Activated naive CD8-positive, alpha-beta T cell treated with anti-CD3 and anti-CD28 coated beads for 36 hours (primary cell): Measurements from ENCODE around the gene PRDM16. TPM values are rescaled to one million over a fixed set of nuclear protein-coding genes. Genes with fewer than 3 reads are reported as not detected.

Experiments used
- DNase-seq: peaks from one replicate; pipeline ENCODE4 v3.0.0; 2021
- H3K27ac Mint-ChIP-seq: one replicate; pipeline ENCODE4 v1.8.0; 2022; ENCODE audit warnings: mild to moderate bottlenecking, moderate library complexity, mixed read lengths
- H3K27me3 Mint-ChIP-seq: one replicate; pipeline ENCODE4 v1.8.0; 2022; ENCODE audit warnings: mild to moderate bottlenecking, mixed read lengths
- H3K36me3 Mint-ChIP-seq: one replicate; pipeline ENCODE4 v1.8.0; 2021; ENCODE audit warnings: mild to moderate bottlenecking, mixed read lengths
- H3K4me1 Mint-ChIP-seq: one replicate; pipeline ENCODE4 v1.8.0; 2021; ENCODE audit warnings: mixed read lengths
- H3K4me3 Mint-ChIP-seq: one replicate; pipeline ENCODE4 v1.8.0; 2022; ENCODE audit warnings: mild to moderate bottlenecking, moderate library complexity, mixed read lengths
- H3K9me3 Mint-ChIP-seq: one replicate; pipeline ENCODE4 v1.8.0; 2022; ENCODE audit warnings: mixed read lengths
- total RNA-seq, 2 experiments: library from RNA; stranded (reverse); gene quantifications; one replicate each; pipeline ENCODE4 v1.2.3, GENCODE V29; 2021

The PRDM16 gene
- total RNA-seq, 2 experiments from 2014 or later, result 0.06 to 0.12 TPM

DNA sequence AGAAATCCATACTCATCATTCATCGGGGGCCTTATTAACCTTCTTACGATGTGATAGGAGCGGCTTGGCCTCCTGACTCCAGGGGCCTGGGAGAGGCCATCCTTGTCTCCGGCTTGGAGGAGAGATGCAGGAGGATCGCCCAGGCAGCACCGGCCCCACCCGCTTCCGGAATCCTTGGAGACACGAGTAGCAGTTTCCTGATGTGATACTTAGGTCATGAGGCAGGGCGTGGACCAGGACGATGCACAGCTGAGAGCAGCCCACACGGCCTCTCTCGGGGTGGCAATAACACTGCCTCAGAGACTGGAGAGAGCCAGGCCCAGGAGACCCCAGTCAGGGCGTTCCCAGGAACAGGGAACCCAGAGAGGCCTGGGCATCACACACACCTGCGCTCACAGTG is 221.9 kb downstream of the PRDM16 start:
- Mint-ChIP-seq H3K4me3 (no peak overlapping the region), H3K27ac (no peak overlapping the region), H3K9me3 (no peaks in the 10 kb centered on the region), H3K27me3 (no peaks in the 10 kb centered on the region), H3K4me1 (no peaks in the 10 kb centered on the region), H3K36me3 (no peaks in the 10 kb centered on the region)
- no peak for DNase-seq

DNA sequence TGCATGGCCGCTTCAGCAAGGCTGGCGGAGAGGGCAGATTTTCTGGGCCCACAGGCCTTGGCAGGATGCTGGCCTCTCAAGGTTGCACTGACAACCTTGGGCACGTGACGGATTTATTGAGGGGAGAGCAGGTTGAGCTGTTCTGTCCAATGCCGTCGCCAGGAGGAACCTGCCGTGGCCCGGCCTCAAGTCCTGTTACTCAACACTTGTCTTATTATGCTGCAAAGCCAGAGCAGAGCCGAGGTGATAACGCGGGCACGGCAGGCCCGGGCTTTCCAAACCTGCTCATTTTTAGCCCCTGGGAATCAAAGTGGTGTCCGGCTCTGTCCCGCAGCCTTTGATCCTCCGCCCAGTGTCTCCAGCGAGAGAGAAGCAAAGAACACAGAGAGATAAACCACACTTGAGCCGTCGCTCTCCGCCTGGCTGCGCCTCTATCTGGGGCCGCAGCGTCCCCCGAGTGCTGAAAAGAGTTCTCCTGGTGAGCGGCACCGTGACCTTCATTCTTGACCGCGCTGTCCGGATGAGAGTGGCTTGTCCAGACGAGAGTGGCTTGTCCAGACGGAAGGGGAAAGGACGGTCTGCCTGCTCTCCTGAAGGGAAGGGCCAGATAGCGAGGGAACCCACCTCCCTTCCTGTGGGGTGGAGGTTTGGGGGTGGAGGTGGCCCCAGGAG is 223.2 kb downstream of the PRDM16 start:
- Mint-ChIP-seq H3K4me3 (no peak overlapping the region), H3K27ac (no peak overlapping the region), H3K27me3 (no peaks in the 10 kb centered on the region), H3K36me3 (no peaks in the 10 kb centered on the region), H3K9me3 (no peaks in the 10 kb centered on the region), H3K4me1 (no peaks in the 10 kb centered on the region)
- no peak for DNase-seq

DNA sequence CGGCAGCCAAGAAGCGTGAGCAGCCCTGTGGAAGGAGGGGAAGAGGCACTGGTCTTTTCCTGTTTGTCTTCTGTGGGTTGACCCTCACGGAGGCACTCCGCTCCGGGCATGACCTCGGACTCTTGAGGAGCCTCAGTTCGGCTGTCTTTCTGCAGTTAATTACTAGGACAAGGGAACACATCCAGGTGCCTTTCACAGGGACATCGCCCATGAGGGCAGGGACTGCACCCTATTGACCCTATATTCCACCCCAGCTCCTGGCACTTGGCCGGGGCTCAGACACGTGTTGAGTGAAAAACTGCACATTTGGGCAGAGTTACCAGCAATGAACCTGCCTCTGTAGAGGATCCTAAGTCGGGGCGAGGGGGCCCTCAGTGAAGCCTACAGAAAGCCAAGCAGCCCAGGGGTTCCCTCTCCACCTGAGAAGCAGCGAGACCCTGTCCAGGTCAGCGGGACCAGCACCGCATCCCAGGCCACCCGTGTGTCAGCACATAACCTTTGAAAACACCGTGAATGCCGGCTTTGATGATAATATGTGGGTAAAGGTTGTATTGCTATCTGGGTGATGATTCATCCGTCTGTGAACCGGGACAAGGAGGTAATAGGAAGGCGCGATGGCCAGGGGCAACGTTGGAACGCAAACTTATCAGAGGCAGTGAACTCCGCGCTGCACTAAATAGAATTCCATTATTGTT is 224.0 kb downstream of the PRDM16 start:
- no peak for DNase-seq
- Mint-ChIP-seq H3K9me3 (no peaks in the 10 kb centered on the region), H3K27ac (no peak overlapping the region), H3K4me1 (no peaks in the 10 kb centered on the region), H3K36me3 (no peaks in the 10 kb centered on the region), H3K4me3 (no peak overlapping the region), H3K27me3 (no peaks in the 10 kb centered on the region)

DNA sequence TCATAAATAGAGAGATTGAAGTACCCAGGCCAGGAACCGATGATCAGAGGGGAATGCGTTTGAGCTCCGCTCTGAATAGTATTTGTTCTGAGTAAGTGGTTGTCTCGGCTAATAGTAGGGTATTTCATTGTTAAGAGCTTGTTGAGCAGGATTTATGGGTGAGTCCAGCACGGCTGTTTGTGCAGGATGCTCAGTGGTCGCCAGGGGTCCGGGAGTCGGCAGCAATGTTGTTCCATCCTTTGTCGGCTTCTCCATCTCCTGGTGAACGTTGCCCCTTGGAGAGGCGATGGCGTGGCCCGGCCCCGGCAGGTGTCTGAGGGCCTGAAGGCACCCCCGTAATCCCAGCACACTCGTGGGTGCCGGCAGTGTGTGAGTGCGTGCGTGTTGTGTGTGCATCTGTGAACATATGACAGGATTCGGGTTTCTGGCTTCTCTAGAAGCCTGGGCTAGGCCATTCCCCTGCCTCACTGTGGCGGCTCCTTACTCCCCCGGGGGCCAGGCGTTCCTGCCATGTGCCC is 224.6 kb downstream of the PRDM16 start:
- Mint-ChIP-seq H3K4me3 (no peak overlapping the region), H3K4me1 (no peaks in the 10 kb centered on the region), H3K9me3 (no peaks in the 10 kb centered on the region), H3K36me3 (no peaks in the 10 kb centered on the region), H3K27ac (no peak overlapping the region), H3K27me3 (no peaks in the 10 kb centered on the region)
- no peak for DNase-seq

DNA sequence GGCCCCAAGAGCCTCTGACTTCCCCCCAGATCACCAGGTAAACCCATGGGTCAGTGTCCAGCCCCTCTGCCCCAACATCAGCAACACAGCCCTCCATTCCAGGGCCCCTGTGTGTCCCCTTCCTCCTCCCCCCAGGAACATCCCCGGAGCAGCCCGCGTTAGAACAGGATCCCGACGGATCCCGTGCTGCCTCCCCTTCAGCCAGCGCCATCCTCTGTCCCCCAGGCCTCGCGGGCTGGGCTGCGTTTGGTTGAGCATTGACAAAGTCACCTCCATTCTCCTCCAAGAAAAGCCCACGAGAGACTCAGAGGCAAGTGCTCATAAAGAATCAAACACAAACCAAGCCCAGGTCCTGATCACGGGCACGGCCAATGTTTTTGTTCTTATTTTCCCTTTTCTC is 225.4 kb downstream of the PRDM16 start:
- no peaks in the 10 kb centered on the region for H3K9me3 Mint-ChIP-seq
- no peaks in the 10 kb centered on the region for H3K27me3 Mint-ChIP-seq

DNA sequence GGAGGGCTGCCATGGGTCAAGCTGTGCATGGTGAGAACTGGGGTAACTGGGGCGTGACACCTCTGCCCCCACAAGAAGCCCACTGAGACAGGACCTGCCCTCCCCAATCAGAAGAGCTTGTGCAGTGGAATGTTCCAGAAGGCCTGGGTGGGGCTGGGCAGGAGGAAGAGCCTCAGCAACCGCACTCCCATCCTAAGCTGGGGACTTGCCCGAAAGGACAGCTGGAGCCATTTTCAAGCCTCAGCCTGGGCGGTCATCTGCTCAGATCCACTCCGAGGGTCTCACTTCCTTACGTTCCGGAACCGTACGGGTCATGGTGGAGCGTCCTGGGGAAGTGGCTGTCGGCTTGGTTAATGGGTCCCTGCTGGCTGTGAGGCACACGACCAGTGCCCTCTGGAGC is 226.8 kb downstream of the PRDM16 start:
- Mint-ChIP-seq H3K36me3 (no peaks in the 10 kb centered on the region), H3K4me1 (no peaks in the 10 kb centered on the region), H3K9me3 (no peaks in the 10 kb centered on the region), H3K4me3 (no peak overlapping the region), H3K27me3 (no peaks in the 10 kb centered on the region), H3K27ac (no peak overlapping the region)
- DNase-seq, result no peak

More for the DNA sequence above, 225.4 kb downstream of the PRDM16 start:
- Mint-ChIP-seq H3K27ac (no peak overlapping the region), H3K4me1 (no peaks in the 10 kb centered on the region), H3K4me3 (no peak overlapping the region), H3K36me3 (no peaks in the 10 kb centered on the region)
- no peak for DNase-seq

DNA sequence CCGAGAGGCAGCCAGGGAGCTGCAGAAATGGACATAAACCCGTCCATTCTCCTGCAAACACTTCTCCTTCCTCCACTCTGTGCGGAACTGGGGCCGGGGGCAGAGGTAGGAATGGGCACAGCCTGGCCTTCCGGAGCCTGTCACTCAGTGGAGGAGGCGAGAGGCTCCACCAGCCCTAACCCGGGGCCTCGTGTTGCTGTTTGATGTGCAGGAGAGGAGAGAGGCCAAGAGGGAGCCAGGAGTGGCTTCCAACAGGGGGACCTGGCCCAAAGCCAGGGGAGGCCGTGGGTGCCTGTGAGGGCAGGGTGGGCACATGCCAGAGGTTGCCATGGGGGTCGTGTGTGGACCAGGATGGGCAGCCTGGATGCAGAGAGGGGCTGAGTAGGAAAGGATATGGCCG is 227.3 kb downstream of the PRDM16 start:
- Mint-ChIP-seq H3K27ac (no peak overlapping the region), H3K9me3 (no peaks in the 10 kb centered on the region), H3K27me3 (no peaks in the 10 kb centered on the region), H3K4me3 (no peak overlapping the region), H3K4me1 (no peaks in the 10 kb centered on the region), H3K36me3 (no peaks in the 10 kb centered on the region)
- DNase-seq, result no peak

DNA sequence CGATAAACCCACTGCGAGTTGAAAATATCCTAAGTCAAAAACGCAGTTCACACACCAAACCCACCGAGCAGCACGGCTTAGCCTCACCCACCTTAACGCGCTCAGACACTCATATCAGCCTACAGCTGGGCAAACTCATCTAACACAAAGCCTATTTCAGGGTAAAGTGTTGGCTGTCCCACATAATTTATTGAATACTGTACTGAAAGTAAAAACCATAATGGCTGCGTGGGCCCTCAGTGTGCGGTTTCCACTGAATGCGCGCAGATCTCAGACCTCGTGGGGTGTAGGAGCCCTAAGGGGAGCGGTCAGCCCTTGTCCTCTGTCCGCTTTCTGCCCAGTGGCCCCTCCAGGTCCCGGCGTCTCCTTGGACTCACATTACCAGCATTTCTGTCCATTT is 227.8 kb downstream of the PRDM16 start:
- no peaks in the 10 kb centered on the region for H3K36me3 Mint-ChIP-seq
- H3K4me1 Mint-ChIP-seq, result no peaks in the 10 kb centered on the region
- H3K27me3 Mint-ChIP-seq, result no peaks in the 10 kb centered on the region
- H3K27ac Mint-ChIP-seq, result no peak overlapping the region
- no peak for DNase-seq
- H3K4me3 Mint-ChIP-seq, result no peak overlapping the region
- H3K9me3 Mint-ChIP-seq, result no peaks in the 10 kb centered on the region

DNA sequence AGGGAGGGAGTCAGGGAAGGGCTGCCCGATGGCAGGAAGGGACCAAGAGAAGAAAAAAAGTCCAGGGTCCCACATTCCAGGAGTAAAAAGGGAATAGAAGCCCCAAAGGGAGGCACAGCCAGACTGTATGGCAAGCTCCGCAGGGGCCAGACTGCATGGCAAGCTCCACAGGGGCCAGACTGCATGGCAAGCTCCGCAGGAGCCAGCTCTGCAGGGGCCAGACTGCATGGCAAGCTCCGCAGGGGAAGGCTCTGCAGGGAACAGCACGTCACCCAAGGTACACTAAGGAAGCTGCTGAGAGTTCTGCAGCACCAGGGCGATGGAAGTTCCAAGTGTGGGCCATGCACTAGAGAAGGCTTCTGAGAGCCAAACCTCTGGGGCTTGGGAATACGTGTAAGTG is 228.8 kb downstream of the PRDM16 start:
- H3K36me3 Mint-ChIP-seq, result no peaks in the 10 kb centered on the region
- H3K4me3 Mint-ChIP-seq, result no peak overlapping the region
- DNase-seq, result no peak
- H3K4me1 Mint-ChIP-seq, result no peaks in the 10 kb centered on the region
- H3K9me3 Mint-ChIP-seq, result no peaks in the 10 kb centered on the region
- H3K27ac Mint-ChIP-seq, result no peak overlapping the region
- H3K27me3 Mint-ChIP-seq, result no peaks in the 10 kb centered on the region

DNA sequence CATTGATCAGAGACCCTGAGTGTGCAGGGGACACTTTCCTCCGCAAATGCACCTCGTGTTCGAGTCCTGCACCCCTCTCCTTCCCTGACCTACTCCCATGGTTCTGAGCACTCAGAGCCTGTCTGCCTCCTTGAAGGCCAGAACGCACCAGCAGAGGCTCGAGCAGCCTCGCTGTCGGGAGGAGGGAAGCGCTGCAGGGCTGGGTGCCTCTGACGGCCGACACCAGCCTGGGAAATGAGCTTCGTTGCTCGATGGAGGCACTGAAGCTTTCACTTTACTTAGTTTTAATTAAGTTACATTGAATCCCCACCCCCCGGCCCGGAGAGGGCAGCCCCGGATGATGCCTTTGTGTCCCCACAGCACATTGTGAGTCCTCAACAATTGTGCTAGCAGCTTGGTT is 229.2 kb downstream of the PRDM16 start:
- Mint-ChIP-seq H3K27ac (no peak overlapping the region), H3K4me1 (no peaks in the 10 kb centered on the region)

DNA sequence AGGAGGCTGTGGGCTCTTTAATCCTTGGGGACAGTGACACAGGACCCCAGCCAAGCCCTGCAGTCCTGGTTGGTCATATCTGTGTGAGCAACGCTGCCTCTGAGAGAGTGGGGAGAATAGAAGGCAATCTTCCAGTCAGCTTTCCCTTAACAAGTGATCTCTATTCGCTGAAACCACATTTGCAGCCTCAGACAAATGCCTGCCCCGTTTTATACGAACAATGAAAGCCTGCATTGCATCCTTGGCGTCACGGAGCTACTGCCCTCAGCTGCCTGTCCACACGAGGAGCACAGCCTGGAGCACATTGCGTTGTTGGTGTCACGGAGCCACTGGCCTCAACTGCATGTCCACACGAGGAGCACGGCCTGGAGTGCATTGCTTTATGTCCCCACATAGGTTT is 235.2 kb downstream of the PRDM16 start:
- Mint-ChIP-seq H3K27me3 (peaks cover 3% of the 10 kb centered on the region), H3K4me3 (no peak overlapping the region), H3K4me1 (no peaks in the 10 kb centered on the region), H3K9me3 (no peaks in the 10 kb centered on the region), H3K27ac (no peak overlapping the region), H3K36me3 (no peaks in the 10 kb centered on the region)
- no peak for DNase-seq

More for the DNA sequence above, 229.2 kb downstream of the PRDM16 start:
- no peak for DNase-seq
- H3K4me3 Mint-ChIP-seq, result no peak overlapping the region
- no peaks in the 10 kb centered on the region for H3K27me3 Mint-ChIP-seq
- H3K9me3 Mint-ChIP-seq, result no peaks in the 10 kb centered on the region
- no peaks in the 10 kb centered on the region for H3K36me3 Mint-ChIP-seq

GRCh38 chr1:3304692-3305091 is 235.7 kb downstream of the PRDM16 start:
- Mint-ChIP-seq H3K27me3 (peaks cover 7% of the 10 kb centered on the region), H3K9me3 (no peaks in the 10 kb centered on the region), H3K4me3 (no peak overlapping the region), H3K27ac (no peak overlapping the region), H3K4me1 (no peaks in the 10 kb centered on the region), H3K36me3 (no peaks in the 10 kb centered on the region)
- no peak for DNase-seq

DNA sequence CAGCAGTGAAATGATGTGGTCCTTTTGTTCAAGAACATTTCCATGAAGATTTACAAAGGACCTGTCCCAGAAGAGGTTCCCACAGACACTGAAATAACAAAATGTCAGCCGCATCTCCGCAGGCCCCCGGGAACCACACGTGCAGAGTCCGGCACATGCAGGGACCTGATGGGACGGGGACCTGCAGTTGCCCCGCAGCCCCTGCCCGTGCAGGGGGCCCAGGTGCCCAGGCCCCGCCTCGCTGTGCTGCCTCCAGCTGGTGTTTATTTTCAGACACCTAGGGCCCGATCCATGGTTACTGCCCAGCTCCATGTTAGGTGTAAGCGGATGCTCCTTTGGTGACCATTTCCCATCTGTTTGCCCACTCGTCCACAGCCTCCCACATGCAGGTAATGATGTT is 236.2 kb downstream of the PRDM16 start:
- Mint-ChIP-seq H3K9me3 (no peaks in the 10 kb centered on the region), H3K27ac (no peak overlapping the region), H3K27me3 (peaks cover 9% of the 10 kb centered on the region), H3K4me3 (no peak overlapping the region), H3K4me1 (no peaks in the 10 kb centered on the region), H3K36me3 (no peaks in the 10 kb centered on the region)
- no peak for DNase-seq

GRCh38 chr1:3306583-3307291 is 237.7 kb downstream of the PRDM16 start:
- Mint-ChIP-seq H3K36me3 (no peaks in the 10 kb centered on the region), H3K4me1 (no peaks in the 10 kb centered on the region), H3K9me3 (no peaks in the 10 kb centered on the region), H3K27ac (no peak overlapping the region), H3K27me3 (peaks cover 19% of the 10 kb centered on the region), H3K4me3 (no peak overlapping the region)
- no peak for DNase-seq

GRCh38 chr1:3307359-3307758 is 238.4 kb downstream of the PRDM16 start:
- H3K4me3 Mint-ChIP-seq, result no peak overlapping the region
- no peak overlapping the region for H3K27ac Mint-ChIP-seq

More at GRCh38 chr1:3307359-3307758, 238.4 kb downstream of the PRDM16 start:
- Mint-ChIP-seq H3K4me1 (no peaks in the 10 kb centered on the region), H3K9me3 (no peaks in the 10 kb centered on the region), H3K36me3 (no peaks in the 10 kb centered on the region), H3K27me3 (peaks cover 19% of the 10 kb centered on the region)
- no peak for DNase-seq
